ENCODE data around the gene ZC3H7B.

- TF ChIP-seq CTCF (conservative IDR thresholded peaks at IDR 0.05; ENCODE audit: low read length), result no peak
- no peak for TF ChIP-seq EZH2phosphoT487 (IDR thresholded peaks at IDR 0.05; ENCODE audit: borderline replicate concordance)
These were observed 39.6 kb upstream of the ZC3H7B start for GRCh38 chr22:41261541-41262249.
